Immature natural killer cell (primary cell): ENCODE data around the gene NTM. TPM values are rescaled to one million over a fixed set of nuclear protein-coding genes. Genes with fewer than 3 reads are reported as not detected.

Source experiments
- DNase-seq, 3 donors: peaks; one replicate each; pipeline ENCODE4 v3.0.0; 2022; ENCODE audit warnings: mixed read lengths in 1 of 3
- H3K27ac Mint-ChIP-seq, 6 donors: one replicate each; pipeline ENCODE4 v1.8.0; 2020; ENCODE audit warnings: mixed read lengths in 6 of 6, mild to moderate bottlenecking in 5 of 6, inconsistent platforms in 4 of 6, moderate library complexity in 3 of 6
- H3K27me3 Mint-ChIP-seq, 3 donors: one replicate each; pipeline ENCODE4 v1.8.0; 2020 to 2021; ENCODE audit warnings: low read depth in 3 of 3, mild to moderate bottlenecking in 3 of 3, mixed read lengths in 3 of 3, moderate library complexity in 3 of 3, inconsistent platforms in 1 of 3
- H3K36me3 Mint-ChIP-seq, 3 donors: one replicate each; pipeline ENCODE4 v1.8.0; 2020; ENCODE audit warnings: mixed read lengths in 3 of 3, inconsistent platforms in 2 of 3, mild to moderate bottlenecking in 2 of 3
- H3K4me1 Mint-ChIP-seq, 2 donors: one replicate each; pipeline ENCODE4 v1.8.0; 2020; ENCODE audit warnings: inconsistent platforms in 2 of 2, mild to moderate bottlenecking in 2 of 2, mixed read lengths in 2 of 2, moderate library complexity in 1 of 2
- H3K4me3 Mint-ChIP-seq, 5 donors: one replicate each; pipeline ENCODE4 v1.8.0; 2020; ENCODE audit warnings: mild to moderate bottlenecking in 5 of 5, mixed read lengths in 5 of 5, inconsistent platforms in 3 of 5, moderate library complexity in 3 of 5
- H3K9me3 Mint-ChIP-seq, 6 donors: one replicate each; pipeline ENCODE4 v1.8.0; 2020; ENCODE audit warnings: mild to moderate bottlenecking in 6 of 6, mixed read lengths in 6 of 6, inconsistent platforms in 4 of 6, moderate library complexity in 3 of 6
- polyA plus RNA-seq, 3 donors: library from polyadenylated mRNA; unstranded; fragments of 300-500 nt; fragmentation: Illumina TruSeq; gene quantifications; one replicate each; pipeline ENCODE4 v1.2.3, GENCODE V29; 2021

The NTM gene
- polyA plus RNA-seq, 3 donors from 2014 or later = not detected

DNA sequence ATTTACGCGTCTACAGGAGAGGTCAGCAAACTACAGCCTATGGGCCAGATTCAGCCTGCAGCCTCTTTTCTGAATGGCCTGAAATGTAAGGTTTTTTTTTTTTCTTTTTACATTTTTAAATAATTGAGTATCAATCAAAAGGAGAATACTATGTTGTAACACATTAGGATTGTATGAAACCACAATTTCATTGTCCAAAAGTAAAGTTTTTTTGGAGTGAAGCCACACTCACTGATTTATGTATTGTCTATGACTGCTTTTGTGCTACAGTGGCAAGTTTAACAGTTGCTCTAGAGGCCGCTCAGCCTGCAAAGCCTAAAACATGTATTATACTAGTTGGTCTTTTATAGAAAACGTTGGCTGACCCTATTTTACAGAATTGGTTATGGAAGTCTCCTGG is 923.2 kb downstream of the NTM start:
- H3K27ac Mint-ChIP-seq = no peak overlapping the region
- DNase-seq = no peak
- H3K4me3 Mint-ChIP-seq = no peak overlapping the region
- peaks cover 0 to 22% (median 5%) of the 10 kb centered on the region in 6 donors for H3K9me3 Mint-ChIP-seq
- no peaks in the 10 kb centered on the region for H3K36me3 Mint-ChIP-seq
- no peaks in the 10 kb centered on the region for H3K4me1 Mint-ChIP-seq
- peaks cover 0 to 5% (median 2%) of the 10 kb centered on the region in 3 donors for H3K27me3 Mint-ChIP-seq

DNA sequence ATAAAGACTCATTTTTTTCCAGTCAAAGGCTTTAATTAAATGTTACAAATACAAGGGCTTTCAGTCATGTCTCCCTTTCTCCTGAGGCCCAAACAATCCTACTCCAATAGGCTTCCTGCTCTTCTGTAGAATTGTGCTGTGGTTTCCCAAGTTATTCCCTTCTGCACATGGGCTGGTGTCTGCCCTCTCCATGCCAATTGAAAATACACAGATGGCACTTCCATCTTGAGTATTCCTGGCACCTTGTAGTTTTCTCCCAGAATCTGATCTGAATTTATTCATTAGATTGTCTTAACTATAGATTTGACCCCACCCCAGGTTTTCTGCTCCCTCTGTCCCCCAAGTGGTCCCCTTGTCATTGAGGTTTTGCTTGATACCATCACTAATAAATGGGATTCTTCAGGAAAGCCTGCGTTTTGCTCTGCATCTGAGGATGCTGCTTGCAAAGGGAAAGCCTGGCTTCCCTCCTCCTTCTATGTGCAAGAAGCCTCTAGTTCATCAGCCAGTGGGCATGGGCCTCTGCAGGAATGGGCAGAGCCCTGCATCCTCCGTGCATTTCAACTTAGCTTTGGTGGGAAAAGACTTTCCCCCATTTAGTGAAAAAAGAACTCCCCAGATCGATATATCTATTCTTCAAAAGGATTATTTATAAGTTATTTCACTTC is 926.7 kb downstream of the NTM start:
- Mint-ChIP-seq H3K36me3 (no peaks in the 10 kb centered on the region), H3K4me1 (no peaks in the 10 kb centered on the region), H3K9me3 (peaks cover 0 to 12% (median 5%) of the 10 kb centered on the region in 6 donors), H3K27me3 (peaks cover 0 to 2% (median 2%) of the 10 kb centered on the region in 3 donors), H3K27ac (no peak overlapping the region), H3K4me3 (no peak overlapping the region)
- DNase-seq = no peak

DNA sequence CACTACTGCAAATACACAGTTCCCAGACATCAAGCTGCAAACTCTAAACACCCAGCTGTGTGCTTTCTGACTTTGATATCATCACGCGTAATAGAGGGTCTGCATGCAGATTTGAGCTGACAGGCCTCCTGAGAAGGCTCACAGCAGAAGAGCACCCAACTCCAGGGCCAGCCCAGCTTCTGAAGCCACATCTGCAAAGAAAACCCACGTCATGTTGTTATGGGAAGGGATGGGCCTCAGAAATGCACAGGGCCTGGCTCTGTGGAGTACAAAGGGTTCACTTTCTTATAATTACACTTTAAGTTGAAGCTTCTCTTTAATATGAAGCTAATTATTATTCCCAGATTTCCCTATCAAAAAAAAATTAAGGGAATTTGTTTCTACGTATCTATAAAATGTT is 927.9 kb downstream of the NTM start:
- Mint-ChIP-seq H3K4me1 (no peaks in the 10 kb centered on the region), H3K27me3 (no peaks in the 10 kb centered on the region)
- DNase-seq = no peak

DNA sequence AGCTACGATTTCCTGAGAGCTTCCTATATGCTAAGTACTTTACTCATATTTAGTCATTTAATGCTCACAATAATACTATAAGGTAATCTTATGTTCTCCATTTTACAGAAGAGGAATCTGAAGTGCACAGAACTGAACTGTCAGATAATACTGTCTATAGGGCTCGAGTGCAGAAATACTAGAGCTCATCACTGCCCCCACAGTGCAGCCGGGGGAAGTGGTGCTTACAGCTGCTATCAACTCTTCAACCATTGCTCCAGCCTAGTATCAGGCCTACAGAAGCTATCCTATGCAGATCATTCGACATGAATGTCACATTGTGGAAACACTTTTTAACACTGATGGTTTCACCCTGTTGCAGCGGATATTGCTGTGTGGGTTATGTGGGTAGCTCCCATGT is 929.9 kb downstream of the NTM start:
- Mint-ChIP-seq H3K27ac (no peak overlapping the region), H3K4me1 (no peaks in the 10 kb centered on the region), H3K9me3 (peaks cover 0 to 9% (median 4%) of the 10 kb centered on the region in 6 donors), H3K4me3 (no peak overlapping the region), H3K27me3 (no peaks in the 10 kb centered on the region), H3K36me3 (no peaks in the 10 kb centered on the region)
- no peak for DNase-seq

More for the DNA sequence above, 927.9 kb downstream of the NTM start:
- Mint-ChIP-seq H3K27ac (no peak overlapping the region), H3K36me3 (no peaks in the 10 kb centered on the region), H3K4me3 (no peak overlapping the region), H3K9me3 (peaks cover 0 to 5% (median 2%) of the 10 kb centered on the region in 6 donors)

DNA sequence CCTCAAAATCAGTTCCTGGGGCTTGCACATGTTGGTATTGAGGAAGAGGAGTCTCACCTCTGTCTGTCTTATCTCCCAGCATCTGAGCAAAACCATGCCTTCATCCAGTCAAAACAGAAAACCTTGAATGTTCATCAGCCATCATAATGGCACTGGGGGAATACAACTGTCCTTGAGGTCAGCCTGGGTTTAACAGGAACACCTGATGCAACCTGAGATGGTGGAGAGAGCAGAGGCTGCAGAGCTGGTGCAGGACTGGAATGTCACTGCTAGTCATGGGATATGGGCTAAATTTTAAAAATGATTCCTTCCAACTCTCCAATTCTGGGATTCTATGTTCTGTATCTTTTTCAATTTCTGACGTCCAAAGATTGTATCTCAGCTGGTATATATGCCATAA is 931.0 kb downstream of the NTM start:
- Mint-ChIP-seq H3K4me1 (no peaks in the 10 kb centered on the region), H3K9me3 (peaks cover 0 to 14% (median 2%) of the 10 kb centered on the region in 6 donors), H3K4me3 (no peak overlapping the region), H3K36me3 (no peaks in the 10 kb centered on the region), H3K27me3 (no peaks in the 10 kb centered on the region), H3K27ac (peak overlapping the region in 1 of 6 donors; percentile 32)
- no peak for DNase-seq

DNA sequence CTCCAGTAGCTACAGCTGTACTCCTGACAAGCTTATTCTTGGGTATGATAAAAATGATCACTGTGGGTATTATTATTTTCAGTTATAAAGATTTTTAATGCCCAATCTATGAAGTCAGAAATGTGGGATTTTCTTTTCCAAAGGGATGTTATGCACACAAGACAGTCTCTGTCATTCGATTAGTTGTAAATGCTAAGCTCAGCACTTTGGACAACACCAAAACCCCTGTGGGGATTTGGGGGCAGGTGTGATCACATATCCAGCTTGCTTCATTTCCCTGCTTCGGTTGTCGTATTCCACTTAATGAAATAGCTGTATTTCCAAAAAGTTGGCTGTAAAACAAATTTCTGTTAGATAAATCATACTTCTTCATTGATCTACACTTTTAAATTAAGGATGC is 931.5 kb downstream of the NTM start:
- H3K4me1 Mint-ChIP-seq = no peaks in the 10 kb centered on the region
- H3K9me3 Mint-ChIP-seq = peaks cover 0 to 14% (median 2%) of the 10 kb centered on the region in 6 donors
- no peak overlapping the region for H3K4me3 Mint-ChIP-seq

DNA sequence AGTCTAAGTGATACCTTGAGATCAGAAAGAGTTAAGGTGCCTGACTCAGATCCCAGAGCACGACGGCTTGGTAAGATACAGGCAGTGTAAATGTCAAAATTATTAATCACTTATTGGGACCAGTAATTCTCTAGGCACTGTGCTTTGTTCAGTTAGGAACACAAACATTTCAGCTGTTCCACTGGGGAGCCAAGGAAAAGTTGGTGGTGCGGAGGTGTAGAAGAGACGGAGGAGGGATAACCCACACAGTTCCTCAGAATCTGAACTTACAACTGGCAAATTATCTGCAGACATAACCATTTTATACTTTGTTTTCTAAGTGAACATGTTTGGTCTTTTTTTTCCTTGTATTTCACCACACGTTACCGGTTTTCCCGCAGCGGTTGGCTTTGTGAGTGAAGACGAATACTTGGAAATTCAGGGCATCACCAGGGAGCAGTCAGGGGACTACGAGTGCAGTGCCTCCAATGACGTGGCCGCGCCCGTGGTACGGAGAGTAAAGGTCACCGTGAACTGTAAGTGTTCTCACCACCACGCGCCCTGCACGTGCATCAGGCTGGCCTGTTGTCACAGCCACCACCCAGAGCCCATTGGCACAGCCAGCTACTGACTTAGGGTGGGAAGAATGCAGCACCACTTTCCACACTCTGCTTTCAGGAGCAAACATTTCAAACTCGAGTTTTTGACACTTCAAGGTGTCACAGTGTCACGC is 937.0 kb downstream of the NTM start:
- no peak overlapping the region for H3K27ac Mint-ChIP-seq
- no peaks in the 10 kb centered on the region for H3K36me3 Mint-ChIP-seq
- no peaks in the 10 kb centered on the region for H3K27me3 Mint-ChIP-seq
- H3K4me1 Mint-ChIP-seq = no peaks in the 10 kb centered on the region
- H3K9me3 Mint-ChIP-seq = peaks cover 0 to 15% (median 3%) of the 10 kb centered on the region in 6 donors
- no peak for DNase-seq
- H3K4me3 Mint-ChIP-seq = no peak overlapping the region

More for the DNA sequence above, 931.5 kb downstream of the NTM start:
- no peak for DNase-seq
- Mint-ChIP-seq H3K27me3 (no peaks in the 10 kb centered on the region), H3K27ac (no peak overlapping the region), H3K36me3 (no peaks in the 10 kb centered on the region)

DNA sequence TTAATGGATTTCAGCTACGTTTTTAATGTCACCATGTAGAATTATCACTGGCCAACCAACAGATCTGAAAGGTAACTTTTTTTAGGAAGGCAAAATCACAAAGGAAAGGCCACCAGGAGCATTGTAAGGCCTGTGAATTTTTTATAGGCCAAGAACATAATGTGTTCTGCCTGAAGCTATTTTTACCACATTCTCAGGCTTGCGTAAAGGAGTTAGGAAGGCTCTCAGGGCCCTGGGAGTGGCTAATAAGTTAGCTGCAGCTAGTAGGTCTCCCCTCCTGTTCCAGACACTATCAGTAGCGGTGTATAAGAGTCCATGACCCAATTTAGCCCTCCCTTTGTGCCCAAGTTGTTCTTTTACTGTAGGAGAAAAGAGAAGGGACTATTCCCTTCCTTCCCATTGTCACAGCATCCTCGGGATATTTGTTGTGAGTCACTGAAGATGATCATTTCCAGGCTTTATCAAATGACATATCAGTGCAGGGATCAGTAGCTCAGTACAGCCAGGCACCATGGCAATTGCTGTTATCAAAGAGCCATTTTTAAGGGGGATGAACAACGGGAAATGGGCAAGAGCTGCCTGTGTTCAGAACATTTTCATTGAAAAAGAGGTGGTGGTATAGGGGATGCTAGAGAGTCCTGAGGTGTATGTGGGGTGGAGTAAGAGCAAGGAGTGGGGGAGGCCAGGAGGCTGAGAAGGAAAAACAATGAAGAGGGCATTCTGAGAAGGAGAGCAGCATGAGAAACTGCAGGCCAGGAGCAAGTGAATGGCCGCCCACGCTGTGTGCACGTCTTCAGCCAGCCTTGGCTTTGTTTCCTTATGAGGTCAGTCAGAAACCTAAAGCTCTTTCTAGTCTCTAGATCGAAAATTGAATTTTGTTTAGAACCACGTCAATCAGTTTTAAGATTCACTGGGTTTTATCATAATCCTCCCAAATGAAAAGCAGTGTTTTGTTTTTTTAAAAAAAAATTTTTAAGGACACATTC is 940.3 kb downstream of the NTM start:
- no peaks in the 10 kb centered on the region for H3K36me3 Mint-ChIP-seq
- H3K4me3 Mint-ChIP-seq = no peak overlapping the region
- no peak overlapping the region for H3K27ac Mint-ChIP-seq

DNA sequence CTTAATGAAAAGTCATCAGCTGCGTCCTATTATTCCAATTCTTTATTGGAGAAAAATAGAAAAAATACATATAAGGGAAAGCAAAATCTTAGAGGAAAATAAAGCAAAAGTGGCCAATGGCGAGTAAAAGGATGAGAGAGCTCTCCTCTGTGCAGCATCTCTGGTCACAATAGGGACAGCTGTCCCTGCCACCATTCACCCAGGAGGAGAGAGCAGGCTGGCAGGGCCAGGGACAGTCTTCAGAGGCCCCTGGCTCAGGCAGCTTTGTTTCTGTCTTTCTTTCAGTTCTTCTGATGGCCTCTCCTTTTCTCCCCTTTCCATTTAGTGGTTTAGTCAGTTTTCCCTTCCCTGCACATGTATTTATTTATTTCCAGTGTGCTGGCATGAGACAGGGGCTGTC is 941.3 kb downstream of the NTM start:
- DNase-seq = no peak
- Mint-ChIP-seq H3K4me3 (no peak overlapping the region), H3K4me1 (no peaks in the 10 kb centered on the region), H3K9me3 (peaks cover 0 to 7% (median 2%) of the 10 kb centered on the region in 6 donors), H3K27me3 (peaks cover 0 to 2% (median 0%) of the 10 kb centered on the region in 3 donors), H3K36me3 (no peaks in the 10 kb centered on the region), H3K27ac (no peak overlapping the region)

More for the DNA sequence above, 940.3 kb downstream of the NTM start:
- peaks cover 0 to 10% (median 2%) of the 10 kb centered on the region in 6 donors for H3K9me3 Mint-ChIP-seq
- H3K27me3 Mint-ChIP-seq = peaks cover 0 to 2% (median 0%) of the 10 kb centered on the region in 3 donors
- DNase-seq = no peak
- H3K4me1 Mint-ChIP-seq = no peaks in the 10 kb centered on the region

DNA sequence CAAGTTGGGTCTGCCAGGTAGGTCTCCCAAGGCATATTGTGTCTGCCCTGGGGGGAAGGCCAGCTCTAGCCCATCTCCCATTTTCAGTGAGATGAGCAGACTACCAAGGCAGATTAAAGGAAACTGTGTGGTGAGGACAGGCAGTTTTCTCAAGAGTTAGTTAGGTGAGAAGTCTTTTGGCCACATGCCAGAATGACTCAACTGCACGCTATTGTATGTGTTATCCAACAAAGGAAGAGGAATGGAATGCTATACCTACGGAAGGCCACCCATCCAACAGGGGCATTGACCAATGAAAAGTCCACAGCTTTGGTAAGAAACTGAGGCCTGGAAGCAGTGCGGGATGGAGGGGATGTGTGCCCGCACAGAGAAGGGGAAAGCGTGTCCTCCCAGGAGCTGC is 941.7 kb downstream of the NTM start:
- Mint-ChIP-seq H3K27ac (no peak overlapping the region), H3K9me3 (peaks cover 0 to 7% (median 2%) of the 10 kb centered on the region in 6 donors), H3K27me3 (peaks cover 0 to 2% (median 0%) of the 10 kb centered on the region in 3 donors), H3K36me3 (no peaks in the 10 kb centered on the region), H3K4me3 (no peak overlapping the region), H3K4me1 (no peaks in the 10 kb centered on the region)
- DNase-seq = no peak

DNA sequence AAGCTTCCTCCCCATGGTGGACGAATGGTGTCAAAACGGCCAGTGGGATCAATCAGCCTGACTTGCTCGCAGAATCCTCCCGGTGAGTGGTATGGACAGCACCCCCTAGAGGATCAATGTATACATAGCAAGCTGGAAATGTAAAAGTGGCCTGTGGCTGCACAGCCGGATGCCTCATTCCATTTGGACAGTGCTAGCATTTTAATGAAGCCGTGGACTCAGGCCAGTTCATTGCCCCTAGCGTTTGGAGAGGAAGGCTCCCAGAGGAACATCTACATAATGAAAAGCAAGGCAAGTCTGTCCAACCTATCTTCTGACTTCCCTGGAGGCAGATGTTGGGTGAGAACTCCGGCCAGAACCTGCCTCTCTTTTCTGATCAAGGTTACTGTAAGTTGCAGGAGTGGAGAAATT is 942.3 kb downstream of the NTM start:
- H3K4me1 Mint-ChIP-seq = no peaks in the 10 kb centered on the region
- H3K27me3 Mint-ChIP-seq = peaks cover 0 to 2% (median 0%) of the 10 kb centered on the region in 3 donors
- peaks cover 0 to 7% (median 2%) of the 10 kb centered on the region in 6 donors for H3K9me3 Mint-ChIP-seq
- no peak overlapping the region for H3K4me3 Mint-ChIP-seq
- no peak overlapping the region for H3K27ac Mint-ChIP-seq
- DNase-seq = no peak
- no peaks in the 10 kb centered on the region for H3K36me3 Mint-ChIP-seq

DNA sequence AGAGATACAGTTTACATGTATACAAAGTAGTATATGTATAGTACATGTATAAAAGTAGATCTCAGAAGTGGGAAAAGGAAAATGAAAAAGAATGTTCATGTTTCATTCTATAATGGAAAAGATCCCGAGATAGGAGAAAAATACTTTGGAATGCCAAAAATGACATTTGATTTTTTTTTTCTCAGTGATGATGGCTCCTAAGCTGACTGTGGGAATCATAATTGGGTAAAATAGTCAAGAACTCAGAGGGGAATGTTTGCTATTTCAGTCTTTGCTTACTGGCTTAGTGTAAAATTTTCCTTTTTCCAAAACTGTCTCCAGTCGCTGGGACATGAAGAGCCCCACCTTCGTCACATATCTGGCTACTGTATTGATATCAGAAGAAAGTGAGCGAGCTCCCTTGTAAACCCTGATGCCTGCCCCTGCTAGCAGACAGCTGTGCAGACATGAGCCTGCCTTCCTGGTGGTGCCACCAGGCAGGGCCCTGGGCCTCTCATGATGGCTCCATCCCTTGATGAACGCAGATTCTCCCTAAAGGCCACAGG is 944.6 kb downstream of the NTM start:
- no peak for DNase-seq
- H3K4me1 Mint-ChIP-seq = no peaks in the 10 kb centered on the region
- H3K27me3 Mint-ChIP-seq = peaks cover 0 to 2% (median 0%) of the 10 kb centered on the region in 3 donors
- H3K36me3 Mint-ChIP-seq = no peaks in the 10 kb centered on the region
- H3K27ac Mint-ChIP-seq = no peak overlapping the region
- H3K4me3 Mint-ChIP-seq = no peak overlapping the region
- peaks cover 0 to 7% (median 3%) of the 10 kb centered on the region in 6 donors for H3K9me3 Mint-ChIP-seq

DNA sequence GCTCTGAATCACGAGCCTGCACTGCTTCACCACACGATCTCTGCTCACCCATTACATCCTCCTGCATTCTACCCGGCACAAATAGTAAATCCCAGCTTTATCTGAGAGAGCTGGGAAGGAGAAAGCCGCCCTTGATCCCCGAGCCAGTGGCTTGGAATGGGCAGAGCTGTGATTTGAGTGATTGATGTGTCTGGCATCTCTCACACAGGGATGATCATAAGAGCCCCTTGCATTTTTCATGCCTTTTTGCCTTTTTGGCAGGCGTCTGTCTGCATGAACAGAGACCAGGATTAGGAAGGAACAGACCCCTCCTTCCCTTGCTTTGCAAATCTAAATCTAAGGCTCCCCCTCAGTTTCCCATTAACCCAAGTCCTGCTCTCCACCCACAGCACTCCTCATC is 945.3 kb downstream of the NTM start:
- Mint-ChIP-seq H3K36me3 (no peaks in the 10 kb centered on the region), H3K27ac (no peak overlapping the region), H3K27me3 (peaks cover 0 to 2% (median 0%) of the 10 kb centered on the region in 3 donors), H3K4me3 (no peak overlapping the region), H3K9me3 (peaks cover 0 to 7% (median 3%) of the 10 kb centered on the region in 6 donors), H3K4me1 (no peaks in the 10 kb centered on the region)
- no peak for DNase-seq
